ENCODE data around the gene METTL22.

Gene METTL22

GRCh38 chr16:8670014-8670560 is 48.6 kb downstream of the METTL22 start:
- DNase-seq = no peak

- no peak for DNase-seq
These were observed 52.3 kb downstream of the METTL22 start for GRCh38 chr16:8673611-8674412.

- peak; percentile 28 for DNase-seq
These were observed 53.0 kb downstream of the METTL22 start, which contains the start of gene ABAT for GRCh38 chr16:8674413-8675022. ABAT (plus strand) TSS chr16:8674617; CDS start chr16:8735740, 61,123 bp downstream.

GRCh38 chr16:8675183-8676159 is 54.0 kb downstream of the METTL22 start:
- DNase-seq = no peak

GRCh38 chr16:8676160-8676547 is 54.7 kb downstream of the METTL22 start:
- DNase-seq = no peak

- DNase-seq = no peak
These were observed 55.4 kb downstream of the METTL22 start for GRCh38 chr16:8676737-8677375.

GRCh38 chr16:8677481-8677880 is 56.0 kb downstream of the METTL22 start:
- no peak for DNase-seq

GRCh38 chr16:8678068-8678927 is 56.8 kb downstream of the METTL22 start:
- DNase-seq = no peak

GRCh38 chr16:8679151-8679550 is 57.7 kb downstream of the METTL22 start:
- DNase-seq = no peak

GRCh38 chr16:8682551-8683259 is 61.2 kb downstream of the METTL22 start:
- DNase-seq = no peak

- DNase-seq = no peak
These were observed 62.1 kb downstream of the METTL22 start for GRCh38 chr16:8683640-8684039.

GRCh38 chr16:8685617-8686016 is 64.1 kb downstream of the METTL22 start:
- DNase-seq = no peak

GRCh38 chr16:8686031-8686621 is 64.6 kb downstream of the METTL22 start:
- DNase-seq = no peak

- no peak for DNase-seq
These were observed 65.4 kb downstream of the METTL22 start for GRCh38 chr16:8686879-8687278.

- DNase-seq = no peak
These were observed 68.2 kb downstream of the METTL22 start for GRCh38 chr16:8689686-8690085.

GRCh38 chr16:8691728-8692127 is 70.2 kb downstream of the METTL22 start:
- no peak for DNase-seq

- no peak for DNase-seq
These were observed 73.6 kb downstream of the METTL22 start for GRCh38 chr16:8694795-8695728.

GRCh38 chr16:8696880-8697279 is 75.4 kb downstream of the METTL22 start:
- DNase-seq = no peak

- DNase-seq = no peak
These were observed 76.5 kb downstream of the METTL22 start for GRCh38 chr16:8697965-8698364.

Measured in NCI-H446 treated with DMSO at 0.1 percent for 48 hours (cell line).